BE2C (cell line): ENCODE measurements around the gene ETF1.
"Not testable (repeated sequence)": the region's sequence is repeated elsewhere in the genome, so short reads cannot be mapped to it uniquely, and the experiment has no call there.

Source experiments
- DNase-seq: peaks from one replicate; pipeline ENCODE4 v3.0.0-alpha.2; 2020
- H3K27me3 ChIP-seq: fragments of 250-450 bp; sonication (Bioruptor Pico); 2 replicates; pipeline ENCODE4 v1.5.1; 2020; ENCODE audit warnings: mild to moderate bottlenecking
- H3K36me3 ChIP-seq: fragments of 250-450 bp; sonication (Bioruptor Pico); 2 replicates; pipeline ENCODE4 v1.5.1; 2020; ENCODE audit warnings: mild to moderate bottlenecking
- H3K4me1 ChIP-seq: fragments of 250-450 bp; sonication (Bioruptor Pico); 2 replicates; pipeline ENCODE4 v1.5.1; 2020
- H3K4me3 ChIP-seq: 2 replicates; pipeline ENCODE4 v1.5.1; 2011; ENCODE audit warnings: low read depth, low read length
- H3K9me3 ChIP-seq: fragments of 250-450 bp; sonication (Bioruptor Pico); 2 replicates; pipeline ENCODE4 v1.5.1; 2020
- CTCF ChIP-seq: IDR thresholded peaks from 2 replicates; pipeline ENCODE4 v1.5.1; 2012; ENCODE audit warnings: mild to moderate bottlenecking, low read depth, low read length

Gene ETF1

DNA sequence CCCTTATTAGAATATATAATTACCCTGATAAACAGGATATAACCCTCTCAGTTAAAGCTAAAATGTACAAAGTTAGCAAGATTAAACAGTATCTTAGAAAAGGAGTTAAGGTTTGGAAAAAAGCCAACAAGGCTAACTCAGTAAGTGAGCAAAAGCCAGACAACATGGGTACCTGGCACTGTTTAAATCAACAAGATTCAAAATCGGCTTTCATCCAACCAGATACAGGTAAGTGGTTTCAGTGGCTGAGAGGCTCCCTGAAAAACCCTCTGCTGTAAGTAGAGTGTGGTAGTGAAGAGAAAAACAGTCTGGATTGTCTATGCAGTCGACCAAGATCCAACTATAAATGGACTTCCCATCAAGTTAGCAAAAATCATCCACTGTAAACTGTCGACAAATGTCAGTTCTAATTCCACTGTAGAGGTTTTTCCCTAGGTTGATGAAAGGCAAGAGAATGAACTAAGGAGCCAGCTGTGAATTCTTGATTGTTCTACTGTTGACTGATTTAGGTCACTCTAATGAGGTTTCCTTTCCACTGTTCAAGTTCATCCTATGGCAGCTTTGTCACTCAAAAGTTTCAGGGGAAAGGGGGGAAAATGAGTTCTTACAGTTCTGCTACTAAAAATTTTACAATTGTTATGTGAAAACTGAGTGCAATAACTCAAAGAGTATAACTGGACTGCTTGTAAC is 27.3 kb downstream of the ETF1 start:
- no peak for TF ChIP-seq CTCF
- H3K4me3 ChIP-seq: no peak overlapping the region
- no peaks in the 10 kb centered on the region for H3K4me1 ChIP-seq
- H3K27me3 ChIP-seq: no peaks in the 10 kb centered on the region
- H3K9me3 ChIP-seq: no peaks in the 10 kb centered on the region
- H3K36me3 ChIP-seq: peaks cover 78% of the 10 kb centered on the region
- no peak for DNase-seq

GRCh38 chr5:138514021-138514420 is 29.0 kb downstream of the ETF1 start:
- Histone ChIP-seq H3K27me3 (no peaks in the 10 kb centered on the region), H3K36me3 (peaks cover 87% of the 10 kb centered on the region), H3K4me3 (no peak overlapping the region), H3K4me1 (no peaks in the 10 kb centered on the region), H3K9me3 (no peaks in the 10 kb centered on the region)
- no peak for DNase-seq
- no peak for TF ChIP-seq CTCF

- peaks cover 53% of the 10 kb centered on the region for H3K36me3 ChIP-seq
- no peak overlapping the region for H3K4me3 ChIP-seq
Observed at GRCh38 chr5:138508958-138509357, 34.1 kb downstream of the ETF1 start.

DNA sequence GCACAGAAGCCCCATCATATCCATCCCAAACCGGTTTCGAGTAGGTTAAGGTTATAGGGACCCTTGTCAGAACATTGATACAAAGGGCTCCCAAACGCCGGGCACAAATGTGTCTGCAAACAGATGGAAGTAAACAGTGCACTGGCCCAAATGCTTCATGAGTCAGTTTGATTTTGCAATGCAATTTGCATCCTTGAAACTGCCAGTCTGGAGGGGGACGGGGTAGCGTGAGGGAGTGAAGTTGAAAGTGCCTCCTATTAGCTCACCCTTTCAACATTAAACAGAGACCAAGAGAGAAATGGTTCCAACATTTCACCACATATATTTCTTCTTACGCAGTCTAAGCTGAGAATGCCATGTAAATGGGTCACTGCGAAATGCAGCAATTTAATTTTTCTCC is 35.6 kb downstream of the ETF1 start:
- H3K4me3 ChIP-seq, H3K9me3 ChIP-seq, H3K27me3 ChIP-seq, H3K4me1 ChIP-seq, DNase-seq: not testable (repeated sequence)
- H3K36me3 ChIP-seq: peaks cover 38% of the 10 kb centered on the region

More at GRCh38 chr5:138508958-138509357, 34.1 kb downstream of the ETF1 start:
- no peak for DNase-seq
- Histone ChIP-seq H3K4me1 (no peaks in the 10 kb centered on the region), H3K9me3 (no peaks in the 10 kb centered on the region), H3K27me3 (no peaks in the 10 kb centered on the region)
- no peak for TF ChIP-seq CTCF

- TF ChIP-seq CTCF: no peak
- no peaks in the 10 kb centered on the region for H3K4me1 ChIP-seq
- no peaks in the 10 kb centered on the region for H3K9me3 ChIP-seq
- H3K4me3 ChIP-seq: no peak overlapping the region
- H3K36me3 ChIP-seq: peaks cover 33% of the 10 kb centered on the region
- no peaks in the 10 kb centered on the region for H3K27me3 ChIP-seq
- DNase-seq: no peak
Observed at GRCh38 chr5:138506370-138507306, 36.4 kb downstream of the ETF1 start.

DNA sequence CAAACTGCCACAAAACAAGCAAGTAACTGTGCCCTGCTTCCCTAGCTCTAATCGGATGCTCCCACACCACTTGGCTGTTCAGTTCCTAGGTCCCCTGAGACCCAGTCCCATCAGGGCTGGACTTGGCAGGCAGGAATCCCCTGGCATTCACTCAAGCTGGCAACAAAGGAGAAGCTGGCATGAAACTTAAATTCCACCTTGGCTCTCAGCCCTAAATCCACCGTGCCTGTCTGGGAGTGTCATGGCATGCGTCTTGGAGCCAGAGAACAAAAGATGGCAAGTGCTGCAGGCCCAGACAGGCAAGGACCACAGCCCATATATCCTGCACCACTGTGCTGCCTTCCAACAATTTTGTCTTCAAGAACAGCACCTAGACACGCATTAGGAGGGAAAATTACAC is 38.2 kb downstream of the ETF1 start:
- Histone ChIP-seq H3K4me3 (no peak overlapping the region), H3K4me1 (no peaks in the 10 kb centered on the region), H3K36me3 (peaks cover 19% of the 10 kb centered on the region), H3K9me3 (no peaks in the 10 kb centered on the region), H3K27me3 (no peaks in the 10 kb centered on the region)
- peak; percentile 18 for DNase-seq
- TF ChIP-seq CTCF: no peak
